ENCODE measurements around the gene SAP25. TPM values are rescaled to one million over a fixed set of nuclear protein-coding genes. Genes with fewer than 3 reads are reported as not detected.

The SAP25 gene
- total and polyA plus RNA-seq, 2 of the 8 experiments (the other 6 are each of a cell fraction or from before 2014, with no cell fraction given), result 3.6 to 5.8 TPM

GRCh38 chr7:100585511-100586265 is 12.0 kb upstream of the SAP25 start, which contains the start of gene LRCH4 (continued):
- TF ChIP-seq TEAD4 (IDR thresholded peaks at IDR 0.05; ENCODE audit: low read depth, low read length) (no peak), CTCF (IDR thresholded peaks at IDR 0.05; ENCODE audit: control extremely low read depth in 1 of 3, insufficient read depth in 1 of 3, low read depth in 1 of 3, low read length in 3 of 3) (no peak), TAF7 (optimal IDR thresholded peaks at IDR 0.05; ENCODE audit: borderline replicate concordance, low read depth, low read length) (peak; percentile 91), HDAC6 (IDR thresholded peaks at IDR 0.05; ENCODE audit: low read depth, low read length) (no peak), E2F6 (IDR thresholded peaks at IDR 0.05) (no peak), SUZ12 (IDR thresholded peaks at IDR 0.05; ENCODE audit: low read length) (no peak), TCF12 (IDR thresholded peaks at IDR 0.05; ENCODE audit: low read depth, low read length) (no peak), POLR2AphosphoS5 (IDR thresholded peaks at IDR 0.05; ENCODE audit: low read depth, low read length) (peak; percentile 61; the same call in 1 of the 2 replicates), CHD1 (IDR thresholded peaks at IDR 0.05; ENCODE audit: low read depth, low read length) (no peak), JUN (IDR thresholded peaks at IDR 0.05; ENCODE audit: low read depth, low read length) (no peak), BCL11A (IDR thresholded peaks at IDR 0.05; ENCODE audit: low read depth in 2 of 2, low read length in 2 of 2) (no peak), KDM1A (IDR thresholded peaks at IDR 0.05; ENCODE audit: borderline replicate concordance, low read length) (no peak), NRF1 (IDR thresholded peaks at IDR 0.05; ENCODE audit: low read depth, low read length) (no peak), YY1 (IDR thresholded peaks at IDR 0.05; ENCODE audit: low read depth, low read length) (0 out of 2 replicates have a peak, but pooled peaks have one; percentile 11), ATF3 (IDR thresholded peaks at IDR 0.05; ENCODE audit: insufficient read depth, low read depth, low read length) (no peak), KDM5A (IDR thresholded peaks at IDR 0.05; ENCODE audit: low read length) (no peak; the same call in 1 of the 2 replicates), BRCA1 (IDR thresholded peaks at IDR 0.05; ENCODE audit: low read depth, low read length) (no peak), SP1 (IDR thresholded peaks at IDR 0.05; ENCODE audit: low read depth, low read length) (no peak), CEBPB (IDR thresholded peaks at IDR 0.05; ENCODE audit: low read depth, low read length) (no peak), GABPA (IDR thresholded peaks at IDR 0.05; ENCODE audit: borderline replicate concordance, insufficient read depth, low read length) (no peak)
